HCT116 (cell line): ENCODE results near the gene VPS26A.

Source experiments
- POLR2AphosphoS5 ChIP-seq: IDR thresholded peaks from 2 replicates; pipeline ENCODE4 v1.6.1; 2011; ENCODE audit warnings: mild to moderate bottlenecking, low read depth, low read length, moderate library complexity
- TF ChIP-seq, protein P1 (sequence below): IDR thresholded peaks from 2 replicates; pipeline ENCODE4 v1.6.1; 2012; ENCODE audit warnings: low read depth

DNA sequence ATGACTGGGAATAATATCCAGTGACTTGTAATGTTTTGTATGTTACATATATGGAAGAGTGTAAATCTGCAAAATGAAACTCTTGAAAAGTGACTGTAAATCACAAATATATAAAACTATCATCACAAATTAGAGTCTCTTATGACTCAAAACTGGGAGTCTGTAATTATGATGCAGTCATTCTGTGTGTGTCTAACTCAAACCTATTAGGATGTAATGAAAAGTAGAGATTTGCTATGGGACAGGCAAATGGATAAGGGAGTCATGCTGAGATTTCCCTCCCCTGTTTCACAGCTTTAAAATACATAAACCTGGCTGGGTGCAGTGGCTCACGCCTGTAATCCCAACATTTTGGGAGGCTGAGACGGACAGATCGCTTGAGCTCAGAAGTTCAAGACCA lies 87.5 kb downstream of the VPS26A start:
- TF ChIP-seq POLR2AphosphoS5: no peak
- TF ChIP-seq, protein P1, sequence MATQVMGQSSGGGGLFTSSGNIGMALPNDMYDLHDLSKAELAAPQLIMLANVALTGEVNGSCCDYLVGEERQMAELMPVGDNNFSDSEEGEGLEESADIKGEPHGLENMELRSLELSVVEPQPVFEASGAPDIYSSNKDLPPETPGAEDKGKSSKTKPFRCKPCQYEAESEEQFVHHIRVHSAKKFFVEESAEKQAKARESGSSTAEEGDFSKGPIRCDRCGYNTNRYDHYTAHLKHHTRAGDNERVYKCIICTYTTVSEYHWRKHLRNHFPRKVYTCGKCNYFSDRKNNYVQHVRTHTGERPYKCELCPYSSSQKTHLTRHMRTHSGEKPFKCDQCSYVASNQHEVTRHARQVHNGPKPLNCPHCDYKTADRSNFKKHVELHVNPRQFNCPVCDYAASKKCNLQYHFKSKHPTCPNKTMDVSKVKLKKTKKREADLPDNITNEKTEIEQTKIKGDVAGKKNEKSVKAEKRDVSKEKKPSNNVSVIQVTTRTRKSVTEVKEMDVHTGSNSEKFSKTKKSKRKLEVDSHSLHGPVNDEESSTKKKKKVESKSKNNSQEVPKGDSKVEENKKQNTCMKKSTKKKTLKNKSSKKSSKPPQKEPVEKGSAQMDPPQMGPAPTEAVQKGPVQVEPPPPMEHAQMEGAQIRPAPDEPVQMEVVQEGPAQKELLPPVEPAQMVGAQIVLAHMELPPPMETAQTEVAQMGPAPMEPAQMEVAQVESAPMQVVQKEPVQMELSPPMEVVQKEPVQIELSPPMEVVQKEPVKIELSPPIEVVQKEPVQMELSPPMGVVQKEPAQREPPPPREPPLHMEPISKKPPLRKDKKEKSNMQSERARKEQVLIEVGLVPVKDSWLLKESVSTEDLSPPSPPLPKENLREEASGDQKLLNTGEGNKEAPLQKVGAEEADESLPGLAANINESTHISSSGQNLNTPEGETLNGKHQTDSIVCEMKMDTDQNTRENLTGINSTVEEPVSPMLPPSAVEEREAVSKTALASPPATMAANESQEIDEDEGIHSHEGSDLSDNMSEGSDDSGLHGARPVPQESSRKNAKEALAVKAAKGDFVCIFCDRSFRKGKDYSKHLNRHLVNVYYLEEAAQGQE: no peak
